ENCODE data around the gene IFNAR1. TPM values are rescaled to one million over a fixed set of nuclear protein-coding genes. Genes with fewer than 3 reads are reported as not detected.
"Not testable (repeated sequence)": the region's sequence is repeated elsewhere in the genome, so short reads cannot be mapped to it uniquely, and the experiment has no call there.

The IFNAR1 gene
- total RNA-seq, 4 donors from 2014 or later, result 17.0 to 19.4 (median 19.0) TPM

- no peak for DNase-seq (ENCODE audit: low spot score in 2 of 2)
- TF ChIP-seq, protein P1, sequence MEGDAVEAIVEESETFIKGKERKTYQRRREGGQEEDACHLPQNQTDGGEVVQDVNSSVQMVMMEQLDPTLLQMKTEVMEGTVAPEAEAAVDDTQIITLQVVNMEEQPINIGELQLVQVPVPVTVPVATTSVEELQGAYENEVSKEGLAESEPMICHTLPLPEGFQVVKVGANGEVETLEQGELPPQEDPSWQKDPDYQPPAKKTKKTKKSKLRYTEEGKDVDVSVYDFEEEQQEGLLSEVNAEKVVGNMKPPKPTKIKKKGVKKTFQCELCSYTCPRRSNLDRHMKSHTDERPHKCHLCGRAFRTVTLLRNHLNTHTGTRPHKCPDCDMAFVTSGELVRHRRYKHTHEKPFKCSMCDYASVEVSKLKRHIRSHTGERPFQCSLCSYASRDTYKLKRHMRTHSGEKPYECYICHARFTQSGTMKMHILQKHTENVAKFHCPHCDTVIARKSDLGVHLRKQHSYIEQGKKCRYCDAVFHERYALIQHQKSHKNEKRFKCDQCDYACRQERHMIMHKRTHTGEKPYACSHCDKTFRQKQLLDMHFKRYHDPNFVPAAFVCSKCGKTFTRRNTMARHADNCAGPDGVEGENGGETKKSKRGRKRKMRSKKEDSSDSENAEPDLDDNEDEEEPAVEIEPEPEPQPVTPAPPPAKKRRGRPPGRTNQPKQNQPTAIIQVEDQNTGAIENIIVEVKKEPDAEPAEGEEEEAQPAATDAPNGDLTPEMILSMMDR (IDR thresholded peaks at IDR 0.05), result no peak
- TF ChIP-seq POLR2A (IDR thresholded peaks at IDR 0.05), result no peak
- 93 to 95% methylated on average over 4 of the region's 4 CpGs for WGBS, 2 donors
- intact Hi-C loops (cut with DNase I; ENCODE audit: low total_unique reads), result no loop called here
- no peak overlapping the region for H3K4me3 ChIP-seq (ENCODE audit: low read depth, poor library complexity, severe bottlenecking)
These were observed 11.2 kb upstream of the IFNAR1 start for GRCh38 chr21:33313611-33314010.

GRCh38 chr21:33314111-33314510 lies 10.7 kb upstream of the IFNAR1 start:
- WGBS, 2 donors, result 55 to 86% methylated on average over 4 of the region's 4 CpGs
- intact Hi-C loops (cut with DNase I; ENCODE audit: low total_unique reads), result no loop called here
- TF ChIP-seq, protein P1 (IDR thresholded peaks at IDR 0.05), result no peak
- TF ChIP-seq POLR2A (IDR thresholded peaks at IDR 0.05), result no peak
- DNase-seq (ENCODE audit: low spot score in 2 of 2), result no peak
- H3K4me3 ChIP-seq (ENCODE audit: low read depth, poor library complexity, severe bottlenecking), result no peak overlapping the region

GRCh38 chr21:33315946-33316710 lies 8.6 kb upstream of the IFNAR1 start:
- no peak for TF ChIP-seq POLR2A (IDR thresholded peaks at IDR 0.05)
- TF ChIP-seq, protein P1 (IDR thresholded peaks at IDR 0.05), result no peak
- H3K4me3 ChIP-seq (ENCODE audit: low read depth, poor library complexity, severe bottlenecking), result no peak overlapping the region
- WGBS, 2 donors, result 75% methylated on average over 5 of the region's 5 CpGs
- DNase-seq (ENCODE audit: low spot score in 2 of 2), result no peak
- intact Hi-C loops (cut with DNase I; ENCODE audit: low total_unique reads), result no loop called here

DNA sequence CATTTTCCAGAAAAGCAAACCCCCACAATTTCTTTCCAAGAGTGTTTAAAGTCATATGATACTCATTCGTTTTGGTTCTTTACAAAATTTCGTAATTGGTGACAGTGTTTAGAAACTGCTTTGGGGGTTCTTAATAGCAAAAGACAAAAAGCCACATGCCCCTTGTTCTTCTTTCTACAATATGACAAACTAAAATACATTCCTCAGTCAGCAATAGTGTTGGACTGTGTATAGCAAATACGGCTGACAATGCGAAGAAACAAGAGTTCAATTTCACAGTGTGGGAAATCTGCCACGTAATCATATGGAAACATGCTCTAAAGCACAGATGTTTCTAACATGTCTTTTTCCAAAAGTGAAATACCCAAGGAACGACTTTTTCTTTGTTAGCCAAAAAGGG lies 7.6 kb upstream of the IFNAR1 start:
- TF ChIP-seq, protein P1 (IDR thresholded peaks at IDR 0.05), result no peak
- no peak for TF ChIP-seq POLR2A (IDR thresholded peaks at IDR 0.05)
- DNase-seq (ENCODE audit: low spot score in 2 of 2), result no peak
- H3K4me3 ChIP-seq (ENCODE audit: low read depth, poor library complexity, severe bottlenecking), result no peak overlapping the region
- WGBS, 2 donors, result 40 to 45% methylated on average over 6 of the region's 6 CpGs
- intact Hi-C loops (cut with DNase I; ENCODE audit: low total_unique reads), result no loop called here

- TF ChIP-seq, protein P1 (IDR thresholded peaks at IDR 0.05), result no peak
- no peak for TF ChIP-seq POLR2A (IDR thresholded peaks at IDR 0.05)
- no peak overlapping the region for H3K4me3 ChIP-seq (ENCODE audit: low read depth, poor library complexity, severe bottlenecking)
- WGBS, 2 donors, result 86 to 89% methylated on average over 14 of the region's 14 CpGs
- intact Hi-C loops (cut with DNase I; ENCODE audit: low total_unique reads), result no loop called here
- no peak for DNase-seq (ENCODE audit: low spot score in 2 of 2)
These were observed 6.8 kb upstream of the IFNAR1 start for GRCh38 chr21:33317786-33318486.

GRCh38 chr21:33321005-33321404 lies 3.8 kb upstream of the IFNAR1 start:
- H3K4me3 ChIP-seq (ENCODE audit: low read depth, poor library complexity, severe bottlenecking); DNase-seq (ENCODE audit: low spot score in 2 of 2); intact Hi-C loops (cut with DNase I; ENCODE audit: low total_unique reads): not testable (repeated sequence)
- WGBS, 2 donors, result 75 to 79% methylated on average over 17 of the region's 17 CpGs

DNA sequence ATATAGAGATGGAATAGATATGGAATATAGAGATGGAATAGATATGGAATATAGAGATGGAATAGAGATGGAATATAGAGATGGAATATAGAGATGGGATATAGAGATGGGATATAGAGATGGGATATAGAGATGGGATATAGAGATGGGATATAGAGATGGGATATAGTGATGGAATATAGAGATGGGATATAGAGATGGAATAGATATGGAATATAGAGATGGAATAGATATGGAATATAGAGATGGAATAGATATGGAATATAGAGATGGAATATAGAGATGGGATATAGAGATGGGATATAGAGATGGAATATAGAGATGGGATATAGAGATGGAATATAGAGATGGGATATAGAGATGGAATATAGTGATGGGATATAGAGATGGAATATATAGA lies 1.2 kb upstream of the IFNAR1 start:
- DNase-seq (ENCODE audit: low spot score in 2 of 2); intact Hi-C loops (cut with DNase I; ENCODE audit: low total_unique reads); H3K4me3 ChIP-seq (ENCODE audit: low read depth, poor library complexity, severe bottlenecking): not testable (repeated sequence)
